Neural cell (in vitro differentiated cells): Measurements from ENCODE around the gene TRAPPC2L. TPM values are rescaled to one million over a fixed set of nuclear protein-coding genes. Genes with fewer than 3 reads are reported as not detected.

Source experiments
- H2AFZ ChIP-seq: fragments of 200-600, 300-800 bp; sonication (generic), shearing (Covaris generic); 2 replicates; pipeline ENCODE4 v1.6.0; 2014; ENCODE audit warnings: low read depth, mild to moderate bottlenecking, antibody characterized with exemption, low read length, moderate library complexity
- H3F3A ChIP-seq: fragments of 200-600 bp; shearing (Covaris generic); 2 replicates; pipeline ENCODE4 v1.6.1; 2016; ENCODE audit warnings: mild to moderate bottlenecking, moderate library complexity, mixed read lengths, antibody characterized with exemption, low read length; ENCODE audit not compliant: insufficient read depth, poor library complexity, severe bottlenecking
- H3K27ac ChIP-seq: fragments of 200-600, 300-800 bp; sonication (generic), shearing (Covaris generic); 2 replicates; pipeline ENCODE4 v1.5.1; 2014; ENCODE audit warnings: mild to moderate bottlenecking, low read length, moderate library complexity
- H3K27me3 ChIP-seq: fragments of 300-800, 200-600 bp; sonication (generic), shearing (Covaris generic); 2 replicates; pipeline ENCODE4 v1.6.0; 2014; ENCODE audit warnings: mild to moderate bottlenecking, low read depth, low read length, moderate library complexity; ENCODE audit not compliant: insufficient read depth
- H3K36me3 ChIP-seq: fragments of 300-800, 200-600 bp; sonication (generic), shearing (Covaris generic); 2 replicates; pipeline ENCODE4 v1.5.1; 2014; ENCODE audit warnings: mild to moderate bottlenecking, antibody characterized with exemption, low read length, moderate library complexity; ENCODE audit not compliant: insufficient read depth
- H3K4me2 ChIP-seq: fragments of 300-800, 200-600 bp; sonication (generic), shearing (Covaris generic); 2 replicates; pipeline ENCODE4 v1.6.0; 2014; ENCODE audit warnings: mild to moderate bottlenecking, low read length
- H3K4me3 ChIP-seq: fragments of 300-800, 200-600 bp; sonication (generic), shearing (Covaris generic); 2 replicates; pipeline ENCODE4 v1.5.1; 2014; ENCODE audit warnings: mild to moderate bottlenecking, low read length, moderate library complexity
- H3K79me2 ChIP-seq: fragments of 200-600 bp; shearing (Covaris generic); replicated peaks from 2 replicates; pipeline ENCODE4 v1.6.0; 2014; ENCODE audit warnings: mild to moderate bottlenecking, low read length, moderate library complexity; ENCODE audit not compliant: insufficient read depth
- H3K9ac ChIP-seq: fragments of 300-800, 200-600 bp; sonication (generic), shearing (Covaris generic); 2 replicates; pipeline ENCODE4 v1.6.1; 2016; ENCODE audit warnings: mild to moderate bottlenecking, low read length, mixed read lengths
- H3K9me2 ChIP-seq: fragments of 200-600 bp; shearing (Covaris generic); 2 replicates; pipeline ENCODE4 v1.6.1; 2016; ENCODE audit warnings: mild to moderate bottlenecking, low read length, mixed read lengths; ENCODE audit not compliant: insufficient read depth
- H3K9me3 ChIP-seq: fragments of 200-600, 300-800 bp; sonication (generic), shearing (Covaris generic); 2 replicates; pipeline ENCODE4 v1.6.1; 2016; ENCODE audit warnings: mild to moderate bottlenecking, mixed run types, low read length, moderate library complexity, mixed read lengths
- H4K20me1 ChIP-seq: fragments of 200-600 bp; shearing (Covaris generic); 2 replicates; pipeline ENCODE4 v1.6.1; 2016; ENCODE audit warnings: mild to moderate bottlenecking, mixed run types; ENCODE audit not compliant: insufficient read depth
- CTCF ChIP-seq: fragments of 450-650 bp; IDR thresholded peaks from 2 replicates; pipeline ENCODE4 v1.5.1; 2014; ENCODE audit warnings: antibody characterized with exemption, mild to moderate bottlenecking, moderate library complexity; ENCODE audit not compliant: poor library complexity, severe bottlenecking
- EP300 ChIP-seq: fragments of 450-650 bp; conservative IDR thresholded peaks from 2 replicates; pipeline ENCODE4 v1.6.1; 2014; ENCODE audit warnings: antibody characterized with exemption, mild to moderate bottlenecking, moderate library complexity; ENCODE audit not compliant: poor library complexity, severe bottlenecking
- EZH2 ChIP-seq: fragments of 200-600, 300-800 bp; shearing (Covaris generic), sonication (generic); IDR thresholded peaks from 2 replicates; pipeline ENCODE4 v1.6.1; 2014; ENCODE audit warnings: antibody characterized with exemption, low read length, borderline replicate concordance, mild to moderate bottlenecking; ENCODE audit not compliant: insufficient read depth, poor library complexity, severe bottlenecking
- MXI1 ChIP-seq: fragments of 450-650 bp; conservative IDR thresholded peaks from 2 replicates; pipeline ENCODE4 v1.6.1; 2014; ENCODE audit warnings: antibody characterized with exemption, mild to moderate bottlenecking; ENCODE audit not compliant: poor library complexity, severe bottlenecking
- POLR2AphosphoS5 ChIP-seq: IDR thresholded peaks from 2 replicates; pipeline ENCODE4 v1.6.1; 2012
- RAD21 ChIP-seq: fragments of 450-650 bp; conservative IDR thresholded peaks from 2 replicates; pipeline ENCODE4 v1.6.1; 2014; ENCODE audit warnings: antibody characterized with exemption, mild to moderate bottlenecking, moderate library complexity
- REST ChIP-seq: IDR thresholded peaks from 2 replicates; pipeline ENCODE4 v1.6.1; 2012; ENCODE audit warnings: borderline replicate concordance
- SMC3 ChIP-seq: fragments of 450-650 bp; conservative IDR thresholded peaks from 2 replicates; pipeline ENCODE4 v1.6.1; 2014; ENCODE audit warnings: antibody characterized with exemption, mild to moderate bottlenecking, moderate library complexity; ENCODE audit not compliant: poor library complexity
- TAF1 ChIP-seq: IDR thresholded peaks from 2 replicates; pipeline ENCODE4 v1.6.1; 2012; ENCODE audit warnings: low read depth
- polyA plus RNA-seq: library from polyadenylated mRNA; depleted of rRNA; stranded (reverse); fragments of >200 nt; gene quantifications from 2 replicates; pipeline ENCODE4 v1.2.3, GENCODE V29; 2014

TRAPPC2L gene
- polyA plus RNA-seq, 1 donor from 2014 or later: 70.2 TPM

GRCh38 chr16:88897696-88898425, 40.9 kb downstream of the TRAPPC2L start:
- H3K36me3 ChIP-seq: no peaks in the 10 kb centered on the region
- H3K27me3 ChIP-seq: no peaks in the 10 kb centered on the region
- H2AFZ ChIP-seq: no peak overlapping the region
- TF ChIP-seq TAF1 (no peak), EZH2 (no peak), MXI1 (no peak), EP300 (no peak), CTCF (no peak), POLR2AphosphoS5 (no peak), RAD21 (no peak), SMC3 (no peak), REST (no peak)
- H3K79me2 ChIP-seq: no peaks in the 10 kb centered on the region
- H3K9me2 ChIP-seq: no peaks in the 10 kb centered on the region
- H3K4me2 ChIP-seq: no peak overlapping the region
- no peak overlapping the region for H3K27ac ChIP-seq
- no peaks in the 10 kb centered on the region for H4K20me1 ChIP-seq
- H3K9me3 ChIP-seq: no peaks in the 10 kb centered on the region
- no peak overlapping the region for H3K9ac ChIP-seq
- no peak overlapping the region for H3K4me3 ChIP-seq
- H3F3A ChIP-seq: no peaks in the 10 kb centered on the region

GRCh38 chr16:88899901-88900661, 43.2 kb downstream of the TRAPPC2L start:
- H3K27me3 ChIP-seq: no peaks in the 10 kb centered on the region
- H4K20me1 ChIP-seq: no peaks in the 10 kb centered on the region
- no peaks in the 10 kb centered on the region for H3K79me2 ChIP-seq
- no peaks in the 10 kb centered on the region for H3K36me3 ChIP-seq
- no peak overlapping the region for H3K4me2 ChIP-seq
- no peak overlapping the region for H3K4me3 ChIP-seq
- H2AFZ ChIP-seq: no peak overlapping the region
- H3K27ac ChIP-seq: no peak overlapping the region
- no peaks in the 10 kb centered on the region for H3K9me2 ChIP-seq
- no peak for TF ChIP-seq RAD21
- TF ChIP-seq MXI1: no peak
- TF ChIP-seq CTCF: no peak
- TF ChIP-seq REST: no peak
- no peak for TF ChIP-seq SMC3
- TF ChIP-seq EZH2: no peak
- no peak for TF ChIP-seq EP300
- no peak for TF ChIP-seq POLR2AphosphoS5
- TF ChIP-seq TAF1: no peak
- no peak overlapping the region for H3K9ac ChIP-seq
- no peaks in the 10 kb centered on the region for H3K9me3 ChIP-seq
- no peaks in the 10 kb centered on the region for H3F3A ChIP-seq
